ENCODE results near the gene VSX1. TPM values are rescaled to one million over a fixed set of nuclear protein-coding genes. Genes with fewer than 3 reads are reported as not detected.

VSX1 gene
- total and polyA plus RNA-seq, 4 donors, result 0.03 to 0.08 TPM; not detected in 2

- H3K4me1 ChIP-seq (ENCODE audit: control insufficient read depth in 4 of 4, insufficient read depth in 4 of 4, low read length in 3 of 4), result no peaks in the 10 kb centered on the region
- H3K9me3 ChIP-seq (ENCODE audit: control insufficient read depth in 4 of 4, low read length in 3 of 4), result no peaks in the 10 kb centered on the region
- no peaks in the 10 kb centered on the region for H3K27me3 ChIP-seq (ENCODE audit: control insufficient read depth in 4 of 4, insufficient read depth in 4 of 4, low read length in 3 of 4)
- H3K4me3 ChIP-seq (ENCODE audit: low read depth in 1 of 3, low read length in 3 of 3), result no peak overlapping the region
- no peak overlapping the region for H3K27ac ChIP-seq (ENCODE audit: low read depth in 1 of 2, low read length in 2 of 2)
- no peak for TF ChIP-seq JUND (IDR thresholded peaks at IDR 0.05)
- no peak for TF ChIP-seq HNF4A (conservative IDR thresholded peaks at IDR 0.05)
- TF ChIP-seq MAX (IDR thresholded peaks at IDR 0.05), result no peak
- no peak for TF ChIP-seq SP1 (IDR thresholded peaks at IDR 0.05)
- TF ChIP-seq ATF3 (IDR thresholded peaks at IDR 0.05), result no peak
- no peak for TF ChIP-seq YY1 (IDR thresholded peaks at IDR 0.05)
- no peak for TF ChIP-seq REST (IDR thresholded peaks at IDR 0.05)
- TF ChIP-seq RAD21 (IDR thresholded peaks at IDR 0.05), result no peak
- no peak for TF ChIP-seq RXRA (IDR thresholded peaks at IDR 0.05)
- TF ChIP-seq EGR1 (IDR thresholded peaks at IDR 0.05; ENCODE audit: low read depth in 2 of 2), result no peak
- TF ChIP-seq HNF4G (IDR thresholded peaks at IDR 0.05), result no peak
- DNase-seq (ENCODE audit: low spot score), result no peak
- H3K36me3 ChIP-seq (ENCODE audit: control insufficient read depth in 4 of 4, insufficient read depth in 3 of 4, low read depth in 1 of 4, low read length in 3 of 4), result no peaks in the 10 kb centered on the region
- 91% methylated on average over 3 of the region's 3 CpGs for WGBS
- no peak overlapping the region for H3K9ac ChIP-seq (ENCODE audit: low read depth in 1 of 2, low read length in 2 of 2)
Measured at GRCh38 chr20:25125636-25126035, 43.7 kb upstream of the VSX1 start.

- Histone ChIP-seq H3K36me3 (ENCODE audit: control insufficient read depth in 4 of 4, insufficient read depth in 3 of 4, low read depth in 1 of 4, low read length in 3 of 4) (no peaks in the 10 kb centered on the region), H3K9ac (ENCODE audit: low read depth in 1 of 2, low read length in 2 of 2) (no peak overlapping the region), H3K9me3 (ENCODE audit: control insufficient read depth in 4 of 4, low read length in 3 of 4) (no peaks in the 10 kb centered on the region), H3K4me1 (ENCODE audit: control insufficient read depth in 4 of 4, insufficient read depth in 4 of 4, low read length in 3 of 4) (peaks cover 0 to 4% (median 2%) of the 10 kb centered on the region in 4 donors), H3K27me3 (ENCODE audit: control insufficient read depth in 4 of 4, insufficient read depth in 4 of 4, low read length in 3 of 4) (no peaks in the 10 kb centered on the region), H3K27ac (ENCODE audit: low read depth in 1 of 2, low read length in 2 of 2) (no peak overlapping the region), H3K4me3 (ENCODE audit: low read depth in 1 of 3, low read length in 3 of 3) (no peak overlapping the region)
- no peak for TF ChIP-seq SP1 (IDR thresholded peaks at IDR 0.05)
- TF ChIP-seq HNF4G (IDR thresholded peaks at IDR 0.05), result no peak
- no peak for TF ChIP-seq RAD21 (IDR thresholded peaks at IDR 0.05)
- no peak for TF ChIP-seq NR2F2 (IDR thresholded peaks at IDR 0.05)
- no peak for TF ChIP-seq CTCF (IDR thresholded peaks at IDR 0.05; ENCODE audit: low read depth, low read length, missing input control)
- no peak for TF ChIP-seq FOXA2 (IDR thresholded peaks at IDR 0.05)
- no peak for TF ChIP-seq RXRA (IDR thresholded peaks at IDR 0.05)
- TF ChIP-seq HNF4A (conservative IDR thresholded peaks at IDR 0.05), result no peak
- TF ChIP-seq ATF3 (IDR thresholded peaks at IDR 0.05), result no peak
- no peak for TF ChIP-seq EGR1 (IDR thresholded peaks at IDR 0.05; ENCODE audit: low read depth in 2 of 2)
- no peak for TF ChIP-seq TAF1 (conservative IDR thresholded peaks at IDR 0.05)
- no peak for TF ChIP-seq GABPA (IDR thresholded peaks at IDR 0.05 in 1 of 2, conservative IDR thresholded peaks at IDR 0.05 in 1 of 2)
- TF ChIP-seq REST (IDR thresholded peaks at IDR 0.05), result no peak
- TF ChIP-seq JUND (IDR thresholded peaks at IDR 0.05), result no peak
- no peak for TF ChIP-seq YY1 (IDR thresholded peaks at IDR 0.05)
- no peak for TF ChIP-seq MAX (IDR thresholded peaks at IDR 0.05)
- no peak for TF ChIP-seq ZBTB33 (IDR thresholded peaks at IDR 0.05)
- no peak for TF ChIP-seq FOXA1 (IDR thresholded peaks at IDR 0.05)
- 94% methylated on average over 2 of the region's 2 CpGs for WGBS
- DNase-seq (ENCODE audit: low spot score), result no peak
Measured at GRCh38 chr20:25120920-25121319, 39.0 kb upstream of the VSX1 start.
